A204.1 (cell line): Measurements from ENCODE around the gene SAA1.
"Not testable (repeated sequence)": the region's sequence is repeated elsewhere in the genome, so short reads cannot be mapped to it uniquely, and the experiment has no call there.

Source experiments
- FAIRE-seq: peaks from 2 replicates; lab custom pipeline; 2012; peaks lifted over from hg19 to GRCh38; lab: Jason Lieb, UNC

SAA1 gene

GRCh38 chr11:18265949-18266348 lies at the start of gene SAA1:
SAA1 (plus strand) TSS chr11:18266264; CDS start chr11:18266888, 624 bp downstream.
- FAIRE-seq = no peak

- FAIRE-seq = no peak
Measured at GRCh38 chr11:18221274-18221876, 44.7 kb upstream of the SAA1 start.

- no peak for FAIRE-seq
Measured at GRCh38 chr11:18222814-18223421, 43.1 kb upstream of the SAA1 start.

- no peak for FAIRE-seq
Measured at GRCh38 chr11:18223591-18224387, 42.3 kb upstream of the SAA1 start.

GRCh38 chr11:18225913-18226312 lies 40.2 kb upstream of the SAA1 start:
- FAIRE-seq = no peak

- FAIRE-seq = no peak
Measured at GRCh38 chr11:18229501-18229900, 36.6 kb upstream of the SAA1 start.

GRCh38 chr11:18230859-18231258 lies 35.2 kb upstream of the SAA1 start:
- FAIRE-seq = no peak

- FAIRE-seq = no peak
Measured at GRCh38 chr11:18233912-18234311, 32.2 kb upstream of the SAA1 start.

- FAIRE-seq = no peak
Measured at GRCh38 chr11:18235394-18236334, 30.4 kb upstream of the SAA1 start.

GRCh38 chr11:18236664-18237356 lies 29.3 kb upstream of the SAA1 start, which contains the start of gene SAA4:
SAA4 (minus strand) TSS chr11:18236802; CDS start chr11:18235926, 876 bp downstream.
- no peak for FAIRE-seq

GRCh38 chr11:18239655-18240054 lies 26.4 kb upstream of the SAA1 start:
- FAIRE-seq = no peak

GRCh38 chr11:18243783-18244362 lies 22.2 kb upstream of the SAA1 start:
- no peak for FAIRE-seq

GRCh38 chr11:18245396-18245795 lies 20.7 kb upstream of the SAA1 start:
- FAIRE-seq = no peak

GRCh38 chr11:18246379-18247190 lies 19.5 kb upstream of the SAA1 start:
- FAIRE-seq = not testable (repeated sequence)

- not testable (repeated sequence) for FAIRE-seq
Measured at GRCh38 chr11:18247191-18247581, 18.9 kb upstream of the SAA1 start.

GRCh38 chr11:18248561-18248960 lies 17.5 kb upstream of the SAA1 start, which contains the start of gene SAA2:
SAA2 (minus strand) TSS chr11:18248668; CDS start chr11:18248011, 657 bp downstream.
- no peak for FAIRE-seq

GRCh38 chr11:18253233-18253632 lies 12.8 kb upstream of the SAA1 start:
- FAIRE-seq = no peak

- FAIRE-seq = no peak
Measured at GRCh38 chr11:18253778-18254338, 12.2 kb upstream of the SAA1 start.

- FAIRE-seq = no peak
Measured at GRCh38 chr11:18254781-18255361, 11.2 kb upstream of the SAA1 start.
